CD4-positive, alpha-beta T cell (primary cell): ENCODE data around the gene PSMC3. TPM values are rescaled to one million over a fixed set of nuclear protein-coding genes. Genes with fewer than 3 reads are reported as not detected.
"Not testable (repeated sequence)": the region's sequence is repeated elsewhere in the genome, so short reads cannot be mapped to it uniquely, and the experiment has no call there.

ENCODE experiments used
- ATAC-seq: fragments of 200-7000 bp; cut with Tn5 transposase; one replicate; pipeline ENCODE4 v1.10.0; 2022; ENCODE audit warnings: mild to moderate bottlenecking; ENCODE audit not compliant: poor library complexity
- CTCF ChIA-PET: fragments of 350-600 bp; sonication (Branson Sonifier 250); formaldehyde crosslinking; loops from one replicate; lab custom pipeline; 2021; ENCODE audit warnings: antibody characterized with exemption, inconsistent platforms; lab: Charles Lee
- POLR2A ChIA-PET: fragments of 350-600 bp; sonication (Branson Sonifier 250); formaldehyde crosslinking; loops from one replicate; lab custom pipeline; 2021; ENCODE audit warnings: antibody characterized with exemption, inconsistent platforms; lab: Charles Lee
- DNase-seq, 14 experiments: peaks; one replicate each; pipeline ENCODE4 v3.0.0-alpha.2; 2013 to 2020; ENCODE audit warnings: mixed read lengths in 2 of 14
- H3K27ac ChIP-seq, 2 donors: one replicate each; pipeline versions ENCODE4 v1.5.1 to v1.7.0; 2013; ENCODE audit warnings: low read length in 2 of 2, low read depth in 1 of 2, mild to moderate bottlenecking in 1 of 2
- H3K27me3 ChIP-seq, 2 experiments: 1 replicate in 1 of 2; 2 replicates in 1 of 2; pipeline versions ENCODE4 v1.6.1 to v1.7.0; 2013; ENCODE audit warnings: low read length in 2 of 2, control low read depth in 1 of 2, mild to moderate bottlenecking in 1 of 2, moderate library complexity in 1 of 2; ENCODE audit not compliant: insufficient read depth in 2 of 2, control insufficient read depth in 1 of 2
- H3K36me3 ChIP-seq: one replicate; pipeline ENCODE4 v1.6.1; 2013; ENCODE audit warnings: low read length, control low read depth; ENCODE audit not compliant: insufficient read depth
- H3K4me1 ChIP-seq: one replicate; pipeline ENCODE4 v1.6.1; 2013; ENCODE audit warnings: low read length, control low read depth; ENCODE audit not compliant: insufficient read depth
- H3K4me3 ChIP-seq: one replicate; pipeline ENCODE4 v1.5.1; 2013; ENCODE audit warnings: mild to moderate bottlenecking, low read length, moderate library complexity
- H3K9me3 ChIP-seq, 2 experiments: 1 replicate in 1 of 2; 2 replicates in 1 of 2; pipeline versions ENCODE4 v1.6.1 to v1.7.0; 2013; ENCODE audit warnings: low read length in 2 of 2, mild to moderate bottlenecking in 2 of 2, control low read depth in 1 of 2, moderate library complexity in 1 of 2; ENCODE audit not compliant: control insufficient read depth in 1 of 2, insufficient read depth in 1 of 2
- H3K27ac Mint-ChIP-seq: one replicate; pipeline ENCODE4 v1.8.0; 2020; ENCODE audit warnings: mixed read lengths
- H3K27me3 Mint-ChIP-seq: one replicate; pipeline ENCODE4 v1.8.0; 2021; ENCODE audit warnings: mixed read lengths
- H3K36me3 Mint-ChIP-seq: one replicate; pipeline ENCODE4 v1.8.0; 2021; ENCODE audit warnings: low read depth, mixed read lengths
- H3K4me1 Mint-ChIP-seq: one replicate; pipeline ENCODE4 v1.8.0; 2021; ENCODE audit warnings: low read depth, mixed read lengths
- H3K4me3 Mint-ChIP-seq: one replicate; pipeline ENCODE4 v1.8.0; 2020; ENCODE audit warnings: mild to moderate bottlenecking, mixed read lengths
- H3K9me3 Mint-ChIP-seq: one replicate; pipeline ENCODE4 v1.8.0; 2020; ENCODE audit warnings: mixed read lengths
- CTCF ChIP-seq: fragments of 200-600 bp; IDR thresholded peaks from one replicate; pipeline ENCODE4 v1.8.0; 2022; ENCODE audit warnings: antibody characterized with exemption, mild to moderate bottlenecking
- intact Hi-C, 2 experiments: fragments of 100-400 bp; cut with DNase I in 1 of 2; cut with micrococcal nuclease in 1 of 2; formaldehyde crosslinking; loops; one replicate each; pipeline versions ENCODE4 v1.15.1 to v1.9.0; 2023 to 2025; cut with DNase I, micrococcal nuclease
- total RNA-seq, 174 experiments: library from RNA in 2 of 174; stranded (reverse) in 2 of 174; gene quantifications; one replicate each; pipeline ENCODE4 v1.2.3 and lab custom pipeline; 2021 to 2026

The PSMC3 gene
- total RNA-seq, 2 experiments from 2014 or later, result 51.3 to 59.5 TPM

GRCh38 chr11:47460571-47461235 lies 34.5 kb upstream of the PSMC3 start:
- ATAC-seq (no peak), DNase-seq (no peak)
- Mint-ChIP-seq H3K27me3 (no peaks in the 10 kb centered on the region), H3K9me3 (no peaks in the 10 kb centered on the region), H3K27ac (peak overlapping the region; percentile 68), H3K4me1 (no peaks in the 10 kb centered on the region), H3K4me3 (no peak overlapping the region), H3K36me3 (peaks cover 18% of the 10 kb centered on the region)
- Histone ChIP-seq H3K4me3 (no peak overlapping the region), H3K4me1 (no peaks in the 10 kb centered on the region), H3K36me3 (peaks cover 23% of the 10 kb centered on the region), H3K27ac (no peak overlapping the region), H3K9me3 (no peaks in the 10 kb centered on the region), H3K27me3 (no peaks in the 10 kb centered on the region)
- intact Hi-C loops, result no loop called here
- ChIA-PET POLR2A (no interaction called here), CTCF (no interaction called here)
- no peak for TF ChIP-seq CTCF

GRCh38 chr11:47454258-47454671 lies 28.0 kb upstream of the PSMC3 start:
- H3K4me1 Mint-ChIP-seq, H3K4me3 ChIP-seq, H3K27ac ChIP-seq, H3K36me3 ChIP-seq, H3K9me3 Mint-ChIP-seq, H3K36me3 Mint-ChIP-seq, H3K27me3 ChIP-seq, H3K4me1 ChIP-seq, H3K4me3 Mint-ChIP-seq, H3K27ac Mint-ChIP-seq, H3K9me3 ChIP-seq, H3K27me3 Mint-ChIP-seq: not testable (repeated sequence)
- ChIA-PET CTCF (interaction anchor here (0.6 to 1.6 kb wide), 8 partner anchors 10 to 279 kb away, joined by 3 to 7 read pairs (median 4); partner anchors contain the start of gene AGBL2), POLR2A (interaction anchor here (1.0 to 1.1 kb wide), 3 partner anchors 26 to 277 kb away, joined by 3 to 4 read pairs (median 4); partner anchors contain the start of genes ARFGAP2 and DDB2)
- peak; percentile 30 to 87 (median 55) for DNase-seq
- TF ChIP-seq CTCF, result peak; percentile 64
- intact Hi-C loops, result loop anchor here (2.0 to 5.0 kb wide), 3 partner anchors 79 to 565 kb away; no protein-coding TSS in a partner anchor
- ATAC-seq, result peak; percentile 99

GRCh38 chr11:47453365-47453764 lies 27.1 kb upstream of the PSMC3 start:
- H3K36me3 ChIP-seq, result no peaks in the 10 kb centered on the region
- intact Hi-C loops, result loop anchor here in 1 of 2 experiments (2.0 to 5.0 kb wide), 2 partner anchors 79 to 561 kb away; no protein-coding TSS in a partner anchor
- ATAC-seq, result no peak
- ChIA-PET CTCF (interaction anchor here (1.6 kb wide), 1 partner anchor 79 kb away, joined by 7 read pairs; no protein-coding TSS in a partner anchor), POLR2A (interaction anchor here (0.8 to 1.0 kb wide), 2 partner anchors 238 to 275 kb away, joined by 3 to 4 read pairs; partner anchors contain the start of gene DDB2)
- H3K27ac Mint-ChIP-seq, result no peak overlapping the region
- H3K9me3 ChIP-seq, result no peaks in the 10 kb centered on the region
- H3K27me3 Mint-ChIP-seq, result no peaks in the 10 kb centered on the region
- peaks cover 5% of the 10 kb centered on the region for H3K4me1 Mint-ChIP-seq
- H3K4me3 ChIP-seq, result no peak overlapping the region
- H3K9me3 Mint-ChIP-seq, result no peaks in the 10 kb centered on the region
- DNase-seq, result no peak
- H3K4me1 ChIP-seq, result peaks cover 4% of the 10 kb centered on the region
- H3K4me3 Mint-ChIP-seq, result no peak overlapping the region
- H3K27ac ChIP-seq, result no peak overlapping the region
- no peaks in the 10 kb centered on the region for H3K36me3 Mint-ChIP-seq
- TF ChIP-seq CTCF, result no peak
- H3K27me3 ChIP-seq, result no peaks in the 10 kb centered on the region
